H1 (cell line): ENCODE measurements around the gene INPP5A.

Experiments
- EZH2 ChIP-seq: fragments of 200-600 bp; sonication (generic); IDR thresholded peaks from 2 replicates; pipeline ENCODE4 v1.7.1; 2012; ENCODE audit warnings: low read depth, mild to moderate bottlenecking, moderate library complexity, low read length, inconsistent platforms; ENCODE audit not compliant: severe bottlenecking
- RAD21 ChIP-seq, 2 experiments: IDR thresholded peaks in 1 of 2; conservative IDR thresholded peaks in 1 of 2; 2 replicates each; pipeline ENCODE4 v1.6.1; 2011; ENCODE audit warnings: low read depth in 2 of 2, low read length in 2 of 2, improper control_type of control experiment in 1 of 2, inconsistent platforms in 1 of 2, mild to moderate bottlenecking in 1 of 2, moderate library complexity in 1 of 2
- SIRT6 ChIP-seq: IDR thresholded peaks from one replicate; pipeline ENCODE4 v1.7.1; 2012; ENCODE audit warnings: low read length, inconsistent platforms
- TF ChIP-seq, protein P1 (sequence below), 3 experiments: IDR thresholded peaks; 1 replicate in 2 of 3; 2 replicates in 1 of 3; pipeline versions ENCODE4 v1.5.1 to v1.6.1; 2011; ENCODE audit warnings: low read length in 3 of 3, mild to moderate bottlenecking in 3 of 3, inconsistent platforms in 2 of 3, low read depth in 1 of 3, moderate library complexity in 1 of 3; ENCODE audit not compliant: insufficient read depth in 1 of 3; ENCODE audit errors: control extremely low read depth in 1 of 3
- TF ChIP-seq, protein P2 (sequence below): IDR thresholded peaks from 2 replicates; pipeline ENCODE4 v1.6.1; 2011; ENCODE audit warnings: low read depth, mild to moderate bottlenecking, low read length; ENCODE audit not compliant: insufficient read depth

DNA sequence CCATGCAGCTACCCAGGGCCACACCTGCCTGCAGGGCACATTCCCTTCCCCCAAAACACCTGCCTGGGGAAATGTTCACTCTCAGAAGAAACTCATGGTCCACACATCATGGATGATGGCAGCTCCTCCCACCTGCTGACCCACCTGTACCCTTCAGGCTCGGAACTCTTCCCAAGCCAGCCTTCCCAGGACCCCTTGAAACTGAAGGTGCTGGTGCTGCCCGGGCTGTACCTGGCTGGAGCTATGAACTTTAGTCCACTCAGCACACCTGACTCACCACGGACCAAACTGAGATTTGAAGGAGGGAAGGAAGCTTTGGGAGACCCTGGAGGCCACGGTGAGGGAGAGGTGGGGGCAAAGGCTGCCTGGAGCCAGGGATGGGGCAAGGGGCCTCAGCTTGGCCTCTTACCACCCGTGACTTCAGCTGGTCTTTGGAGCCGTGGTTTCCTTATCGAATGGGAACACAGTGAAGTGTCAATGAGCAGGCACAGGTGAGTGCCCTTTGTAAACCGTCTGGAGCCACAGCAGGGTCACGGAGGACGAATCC lies 30.1 kb upstream of the INPP5A start:
- TF ChIP-seq RAD21 (IDR thresholded peaks at IDR 0.05 in 1 of 2, conservative IDR thresholded peaks at IDR 0.05 in 1 of 2; ENCODE audit: low read depth in 2 of 2, low read length in 2 of 2), result no peak
- TF ChIP-seq, protein P1, sequence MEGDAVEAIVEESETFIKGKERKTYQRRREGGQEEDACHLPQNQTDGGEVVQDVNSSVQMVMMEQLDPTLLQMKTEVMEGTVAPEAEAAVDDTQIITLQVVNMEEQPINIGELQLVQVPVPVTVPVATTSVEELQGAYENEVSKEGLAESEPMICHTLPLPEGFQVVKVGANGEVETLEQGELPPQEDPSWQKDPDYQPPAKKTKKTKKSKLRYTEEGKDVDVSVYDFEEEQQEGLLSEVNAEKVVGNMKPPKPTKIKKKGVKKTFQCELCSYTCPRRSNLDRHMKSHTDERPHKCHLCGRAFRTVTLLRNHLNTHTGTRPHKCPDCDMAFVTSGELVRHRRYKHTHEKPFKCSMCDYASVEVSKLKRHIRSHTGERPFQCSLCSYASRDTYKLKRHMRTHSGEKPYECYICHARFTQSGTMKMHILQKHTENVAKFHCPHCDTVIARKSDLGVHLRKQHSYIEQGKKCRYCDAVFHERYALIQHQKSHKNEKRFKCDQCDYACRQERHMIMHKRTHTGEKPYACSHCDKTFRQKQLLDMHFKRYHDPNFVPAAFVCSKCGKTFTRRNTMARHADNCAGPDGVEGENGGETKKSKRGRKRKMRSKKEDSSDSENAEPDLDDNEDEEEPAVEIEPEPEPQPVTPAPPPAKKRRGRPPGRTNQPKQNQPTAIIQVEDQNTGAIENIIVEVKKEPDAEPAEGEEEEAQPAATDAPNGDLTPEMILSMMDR (IDR thresholded peaks at IDR 0.05; ENCODE audit: control extremely low read depth in 1 of 3, insufficient read depth in 1 of 3, low read depth in 1 of 3, low read length in 3 of 3), result no peak
- TF ChIP-seq, protein P2, sequence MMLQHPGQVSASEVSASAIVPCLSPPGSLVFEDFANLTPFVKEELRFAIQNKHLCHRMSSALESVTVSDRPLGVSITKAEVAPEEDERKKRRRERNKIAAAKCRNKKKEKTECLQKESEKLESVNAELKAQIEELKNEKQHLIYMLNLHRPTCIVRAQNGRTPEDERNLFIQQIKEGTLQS, result no peak
- no peak for TF ChIP-seq EZH2
- no peak for TF ChIP-seq SIRT6
